Activated CD4-positive, CD25-positive, alpha-beta regulatory T cell treated with anti-CD3 and anti-CD28 coated beads, Interleukin-2, amount 50 U/mL, for 16 hours (primary cell): ENCODE measurements around the gene SLC16A12.
A peak's percentile ranks its signal among the peaks of the same experiment; 100 is the strongest.

Experiments used
- DNase-seq: peaks from one replicate; pipeline ENCODE4 v3.0.0-alpha.2; 2020; ENCODE audit warnings: low read depth, low spot score

SLC16A12 gene, protein sequence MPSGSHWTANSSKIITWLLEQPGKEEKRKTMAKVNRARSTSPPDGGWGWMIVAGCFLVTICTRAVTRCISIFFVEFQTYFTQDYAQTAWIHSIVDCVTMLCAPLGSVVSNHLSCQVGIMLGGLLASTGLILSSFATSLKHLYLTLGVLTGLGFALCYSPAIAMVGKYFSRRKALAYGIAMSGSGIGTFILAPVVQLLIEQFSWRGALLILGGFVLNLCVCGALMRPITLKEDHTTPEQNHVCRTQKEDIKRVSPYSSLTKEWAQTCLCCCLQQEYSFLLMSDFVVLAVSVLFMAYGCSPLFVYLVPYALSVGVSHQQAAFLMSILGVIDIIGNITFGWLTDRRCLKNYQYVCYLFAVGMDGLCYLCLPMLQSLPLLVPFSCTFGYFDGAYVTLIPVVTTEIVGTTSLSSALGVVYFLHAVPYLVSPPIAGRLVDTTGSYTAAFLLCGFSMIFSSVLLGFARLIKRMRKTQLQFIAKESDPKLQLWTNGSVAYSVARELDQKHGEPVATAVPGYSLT

DNA sequence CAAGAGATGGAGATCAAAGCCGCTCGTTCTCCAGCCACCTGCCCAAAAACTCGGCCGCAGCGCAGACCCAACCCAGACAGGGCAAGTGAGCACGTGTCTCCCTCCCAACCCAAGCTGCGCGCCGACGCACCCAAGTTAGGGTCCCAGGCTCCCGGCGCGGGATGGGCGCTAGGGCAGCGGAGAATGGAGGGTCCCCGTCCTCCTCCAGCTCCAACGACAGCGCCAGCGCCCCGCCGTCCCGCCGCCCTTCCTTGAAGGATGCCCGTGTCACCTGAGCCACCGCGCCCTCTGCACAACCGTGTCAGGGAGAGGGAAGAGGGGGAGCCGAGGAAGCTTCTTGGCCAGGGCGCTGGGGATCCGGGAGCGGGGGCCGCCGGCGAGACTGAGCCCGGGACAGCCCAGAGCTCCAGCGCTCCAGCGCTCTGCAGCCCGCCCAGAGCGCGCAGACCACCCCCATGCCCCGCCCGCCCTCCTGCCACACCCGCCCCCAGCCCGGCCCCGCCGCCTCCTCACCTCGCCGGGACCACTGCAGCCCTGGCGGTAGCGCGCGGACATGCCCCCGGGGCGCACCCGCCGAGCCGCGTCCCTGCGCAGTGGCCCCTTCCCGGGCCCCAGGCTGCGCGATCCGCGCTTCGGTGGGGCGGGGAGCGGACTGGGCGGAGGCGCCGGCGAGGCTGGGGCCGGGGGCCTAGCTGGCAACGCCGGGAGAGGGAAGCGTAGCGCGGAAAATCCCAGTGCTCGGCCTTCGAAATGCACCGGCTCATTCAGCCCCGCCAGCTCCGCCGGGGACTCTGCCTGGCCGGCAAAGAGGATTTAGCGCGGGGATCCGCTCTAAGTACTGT lies at the start of gene SLC16A12:
SLC16A12 (minus strand) TSS at position 424 of the 842 bp plus-strand sequence. CDS start 73,016 bp downstream, outside the sequence.
- DNase-seq, result no peak

DNA sequence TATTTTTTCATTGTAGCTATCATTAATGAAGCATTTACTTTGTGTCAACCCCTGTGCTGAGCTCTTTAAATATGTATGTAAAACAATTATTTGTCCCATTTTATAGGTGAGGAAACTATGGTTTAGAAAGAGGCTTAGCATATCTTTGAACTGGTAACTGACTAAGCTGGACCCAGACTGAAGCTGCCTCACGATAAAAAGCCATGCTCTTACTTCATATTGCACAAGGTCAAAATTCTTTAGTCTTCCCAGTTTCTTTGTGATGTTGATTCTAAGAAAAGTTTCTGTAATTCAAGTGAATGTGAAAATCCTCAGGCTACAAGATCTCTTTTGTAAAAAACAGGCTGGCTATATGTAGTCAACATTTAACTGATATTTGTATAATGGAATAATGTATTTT lies 46.6 kb upstream of the SLC16A12 start:
- no peak for DNase-seq

DNA sequence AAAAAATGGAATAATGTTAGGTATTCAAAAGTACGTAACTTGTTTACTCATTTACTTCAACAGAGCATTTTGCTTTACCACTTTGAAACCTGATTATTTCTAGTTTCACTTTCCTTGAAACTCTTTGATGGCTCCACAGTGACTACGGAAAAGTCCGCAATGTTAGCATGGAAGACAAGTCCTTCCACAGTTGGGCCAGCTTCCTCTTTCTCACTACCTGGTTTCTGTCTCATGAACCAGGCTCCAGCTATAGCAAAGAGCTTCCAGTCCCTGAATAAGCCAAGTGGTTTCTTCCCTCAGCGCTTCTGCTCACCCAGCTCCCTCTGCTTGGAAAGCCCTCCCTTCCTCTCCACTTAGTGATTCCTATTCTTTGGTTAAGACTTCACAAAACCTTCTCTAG lies 44.8 kb upstream of the SLC16A12 start:
- no peak for DNase-seq

DNA sequence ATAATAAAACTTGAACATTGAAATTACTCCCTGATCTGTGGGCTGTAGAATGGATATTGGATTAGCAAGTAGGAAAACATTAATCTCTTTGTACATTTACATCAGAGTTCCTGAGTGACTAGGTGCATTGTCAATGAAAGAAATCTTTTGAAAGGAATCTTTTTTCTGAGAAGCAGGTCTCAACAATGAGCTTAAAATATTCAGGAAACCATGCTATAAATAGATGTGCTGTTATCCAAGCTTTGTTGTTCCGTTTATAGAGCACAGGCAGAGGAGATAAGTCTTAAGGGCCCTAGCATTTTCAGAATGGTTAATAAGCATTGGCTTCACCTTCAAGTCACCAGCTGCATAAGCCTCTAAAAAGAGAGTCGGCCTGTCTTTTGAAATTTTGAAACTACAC lies 41.3 kb upstream of the SLC16A12 start:
- no peak for DNase-seq

DNA sequence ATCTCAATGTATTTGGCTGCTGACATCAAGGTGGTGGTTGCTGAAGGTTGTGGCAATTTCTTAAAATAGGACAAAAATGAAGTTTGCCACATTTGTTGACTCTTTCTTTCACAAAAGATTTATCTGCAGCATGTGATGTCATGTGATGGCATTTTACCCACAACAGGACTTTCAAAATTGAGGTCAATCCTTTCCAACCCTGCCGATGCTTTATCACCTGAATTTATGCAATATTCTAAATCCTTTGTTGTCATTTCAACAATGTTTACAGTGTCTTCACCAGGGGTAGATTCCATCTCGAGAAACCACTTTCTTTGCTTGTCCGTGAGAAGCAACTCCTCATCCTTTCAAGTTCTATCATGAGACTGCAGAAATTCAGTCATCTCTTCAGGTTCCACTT lies 40.6 kb upstream of the SLC16A12 start:
- no peak for DNase-seq

DNA sequence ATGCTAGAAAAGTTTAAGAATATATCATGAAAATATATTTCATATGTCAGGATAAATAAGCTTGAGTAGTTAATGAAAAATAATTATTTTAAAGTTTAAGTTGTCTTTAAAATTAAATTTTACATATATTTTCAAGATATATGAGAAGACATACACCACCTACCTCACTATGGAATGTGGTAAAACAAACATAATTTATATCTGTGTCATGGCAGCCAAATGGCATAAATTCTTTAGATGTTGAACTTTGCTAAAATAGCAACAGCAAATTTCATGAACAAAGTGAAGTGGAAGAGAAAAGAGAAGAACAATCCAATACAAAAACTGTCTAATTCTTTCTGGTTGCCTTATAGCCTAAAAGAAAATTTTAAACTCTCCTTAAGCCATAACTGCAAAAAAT lies 39.6 kb upstream of the SLC16A12 start:
- DNase-seq, result no peak

DNA sequence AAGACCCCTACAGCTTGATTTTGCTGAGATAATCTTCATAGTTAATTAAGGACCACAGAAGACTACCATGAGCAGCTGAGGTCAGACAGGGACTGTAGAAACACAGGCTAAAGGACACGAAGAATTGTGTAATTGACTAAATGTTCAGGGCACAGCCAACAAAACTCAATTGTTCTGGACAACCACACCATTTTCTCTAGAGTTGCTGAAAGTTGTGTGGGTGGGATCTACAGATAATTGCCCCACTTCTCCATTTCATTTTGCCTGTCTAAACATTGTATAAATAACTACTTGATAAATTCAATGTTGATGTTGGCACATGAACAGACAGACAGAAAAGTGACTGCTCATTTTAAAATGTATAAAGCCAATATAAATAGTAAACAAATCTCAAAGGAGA lies 39.0 kb upstream of the SLC16A12 start:
- no peak for DNase-seq

DNA sequence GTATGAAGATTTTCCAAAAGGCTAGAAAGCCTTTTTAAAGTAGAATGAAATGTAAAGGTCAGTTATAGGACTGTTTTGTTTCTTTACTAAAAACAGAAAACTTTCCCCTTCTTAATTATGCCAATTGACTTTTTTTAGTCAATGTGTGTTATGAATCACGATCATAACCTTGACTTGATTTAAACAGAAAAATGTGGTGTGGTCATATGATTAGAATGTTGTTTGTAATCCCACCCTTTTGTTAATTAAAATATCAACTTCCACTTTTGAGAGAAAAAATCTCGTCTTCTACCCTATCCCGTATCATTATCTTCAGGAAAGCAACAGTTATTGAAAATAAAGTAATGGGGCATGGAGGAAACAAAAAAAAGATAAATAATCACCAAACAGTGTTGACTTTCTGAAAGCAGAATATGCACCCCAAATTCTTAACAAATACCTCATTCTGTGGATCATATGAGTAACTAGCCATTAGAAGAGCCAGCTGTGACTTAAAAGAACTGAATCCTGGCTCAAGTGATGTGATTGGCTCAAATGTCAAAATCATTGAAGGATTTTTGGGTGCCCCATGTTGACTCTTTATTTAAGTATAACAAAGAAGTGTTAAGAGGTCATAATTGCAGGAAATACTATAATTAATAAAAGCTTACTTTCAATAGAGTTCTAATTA lies 32.3 kb upstream of the SLC16A12 start:
- DNase-seq, result no peak

DNA sequence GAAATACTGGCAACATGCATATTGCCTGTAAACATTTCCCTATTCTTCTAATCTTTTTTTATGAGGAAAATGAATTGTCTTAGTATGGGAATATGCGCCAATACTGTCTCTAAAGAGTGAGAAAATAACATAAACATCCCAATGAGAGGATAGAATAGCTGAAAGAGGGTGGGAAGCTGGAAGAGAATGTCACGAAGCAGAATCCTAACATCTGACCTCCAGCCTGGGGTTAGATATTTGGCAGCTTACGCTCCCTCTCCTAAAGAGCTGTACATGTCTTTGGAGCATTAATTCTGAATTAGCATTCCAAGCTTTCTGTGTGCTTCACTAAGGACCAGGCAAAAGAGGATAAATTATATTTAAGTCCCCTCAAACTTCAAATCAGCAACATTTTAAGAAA lies 31.6 kb upstream of the SLC16A12 start:
- no peak for DNase-seq

DNA sequence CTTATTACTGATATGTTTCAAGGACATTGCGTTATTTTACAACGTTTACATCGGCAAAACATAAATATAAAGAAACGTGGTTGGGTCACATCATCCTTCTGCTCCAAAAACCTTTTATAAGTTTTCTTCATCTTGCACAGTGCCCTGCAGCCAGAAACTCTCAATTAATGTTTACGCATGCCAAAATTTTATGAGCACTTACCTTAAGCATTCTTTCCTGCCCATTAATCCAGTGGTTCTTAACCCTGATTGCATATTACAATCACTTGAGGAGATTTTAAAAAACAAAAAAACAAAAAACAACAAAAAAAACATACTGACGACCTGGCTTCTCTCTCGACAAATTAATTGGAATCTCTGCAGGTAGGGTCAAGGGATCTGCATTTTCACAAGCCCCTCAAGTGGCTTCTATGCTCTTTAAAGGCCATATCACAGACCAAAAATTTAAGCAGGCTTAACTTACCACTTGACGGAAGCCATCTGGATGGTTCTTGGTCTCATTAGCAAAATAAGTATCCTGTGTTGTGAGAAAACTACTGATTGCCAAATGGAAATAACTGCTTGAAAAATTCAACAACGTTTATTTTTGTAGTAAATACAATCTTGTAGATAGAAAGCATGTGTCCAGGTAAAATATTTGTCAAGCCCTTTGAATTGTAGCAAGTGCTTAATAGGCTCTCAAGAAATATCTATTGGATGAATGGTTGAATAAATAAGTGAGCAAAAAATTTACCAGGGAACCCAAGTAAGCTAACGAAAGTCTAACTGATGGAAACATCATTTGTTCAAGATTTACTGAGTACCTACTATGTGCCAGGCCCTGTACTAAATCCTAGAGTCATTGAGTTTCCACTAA lies 30.9 kb upstream of the SLC16A12 start:
- no peak for DNase-seq

DNA sequence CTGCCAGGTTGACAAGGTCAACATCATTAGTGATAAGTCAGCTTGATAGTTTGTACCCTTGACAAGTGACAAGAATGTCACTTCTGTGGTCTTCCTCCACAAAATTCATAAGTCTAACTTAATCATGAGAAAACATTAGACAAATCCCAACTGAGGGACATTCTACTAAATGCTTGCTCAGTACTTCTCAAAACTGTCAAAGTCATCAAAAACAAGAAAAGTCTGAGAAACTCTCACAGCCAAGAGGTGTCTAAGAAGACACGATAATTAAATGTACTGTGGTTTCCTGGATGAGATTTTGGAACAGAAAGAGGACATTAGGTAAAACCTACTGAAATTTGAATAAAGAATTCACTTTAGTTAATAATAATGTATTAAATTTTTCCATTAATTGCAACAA lies 29.8 kb upstream of the SLC16A12 start:
- no peak for DNase-seq

DNA sequence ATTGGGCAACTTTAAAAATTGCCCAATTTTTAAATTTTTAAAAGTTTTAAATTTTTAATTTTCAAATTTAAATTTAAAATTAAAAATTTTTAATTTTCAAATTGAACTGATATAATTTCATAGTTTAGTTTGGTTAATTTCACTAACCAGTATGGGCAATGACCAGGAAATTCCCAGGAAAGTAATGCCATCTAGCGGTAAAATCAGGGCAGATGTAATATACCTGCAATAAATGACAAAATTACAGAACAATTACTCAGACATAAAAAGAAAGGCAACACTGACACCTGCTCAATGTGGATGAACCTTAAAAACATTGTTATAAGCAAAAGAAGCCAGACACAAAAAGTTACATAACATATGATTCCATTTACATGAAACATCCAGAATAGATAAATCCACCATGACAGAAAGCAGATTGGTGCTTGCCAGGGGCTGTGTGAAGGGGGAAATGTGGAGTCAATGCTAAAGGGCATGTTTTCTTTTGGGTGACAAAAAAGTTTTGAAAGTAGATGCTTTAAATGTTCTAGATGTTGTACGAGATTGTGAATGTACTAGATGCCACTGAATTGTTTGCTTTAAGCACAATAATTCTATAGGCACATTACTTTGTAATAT lies 28.6 kb upstream of the SLC16A12 start:
- peak; percentile 3 for DNase-seq

DNA sequence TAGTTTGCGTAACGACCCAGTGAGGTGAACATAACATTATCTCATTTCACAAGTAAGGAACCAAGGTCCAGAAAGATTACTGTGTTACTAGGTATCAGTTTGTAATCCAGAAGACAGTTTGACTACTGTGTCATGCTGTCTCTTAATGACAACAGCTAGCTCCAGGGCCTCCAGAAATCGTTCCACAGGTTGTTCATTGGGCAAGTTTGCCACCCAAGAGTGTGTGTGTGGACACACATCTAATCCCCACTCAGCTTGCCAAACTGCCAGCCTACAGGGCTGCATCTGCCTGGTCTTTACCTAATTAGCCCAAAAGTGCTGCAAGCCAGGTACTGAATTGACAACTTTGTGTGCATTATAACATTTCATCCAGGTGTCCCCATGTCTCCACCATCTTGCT lies 27.9 kb upstream of the SLC16A12 start:
- no peak for DNase-seq

DNA sequence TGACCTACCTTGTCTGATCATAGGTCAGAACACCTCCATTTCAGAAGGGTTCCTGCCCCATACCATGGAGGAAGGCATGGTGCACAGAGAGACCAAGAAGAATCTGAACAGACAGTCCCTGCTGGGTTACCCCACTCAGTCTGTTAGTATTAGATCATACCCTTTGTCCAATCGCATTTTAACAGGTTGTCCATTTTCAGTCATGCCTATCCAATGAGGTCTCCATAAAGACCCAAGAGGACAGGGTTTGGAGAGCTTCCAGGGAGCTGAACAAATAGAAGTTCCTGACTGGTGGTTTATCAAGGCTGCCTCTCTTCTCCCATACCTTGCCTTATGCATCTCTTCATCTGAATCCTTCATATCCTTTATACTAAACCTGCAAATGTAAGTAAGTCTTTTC lies 21.2 kb upstream of the SLC16A12 start:
- no peak for DNase-seq

DNA sequence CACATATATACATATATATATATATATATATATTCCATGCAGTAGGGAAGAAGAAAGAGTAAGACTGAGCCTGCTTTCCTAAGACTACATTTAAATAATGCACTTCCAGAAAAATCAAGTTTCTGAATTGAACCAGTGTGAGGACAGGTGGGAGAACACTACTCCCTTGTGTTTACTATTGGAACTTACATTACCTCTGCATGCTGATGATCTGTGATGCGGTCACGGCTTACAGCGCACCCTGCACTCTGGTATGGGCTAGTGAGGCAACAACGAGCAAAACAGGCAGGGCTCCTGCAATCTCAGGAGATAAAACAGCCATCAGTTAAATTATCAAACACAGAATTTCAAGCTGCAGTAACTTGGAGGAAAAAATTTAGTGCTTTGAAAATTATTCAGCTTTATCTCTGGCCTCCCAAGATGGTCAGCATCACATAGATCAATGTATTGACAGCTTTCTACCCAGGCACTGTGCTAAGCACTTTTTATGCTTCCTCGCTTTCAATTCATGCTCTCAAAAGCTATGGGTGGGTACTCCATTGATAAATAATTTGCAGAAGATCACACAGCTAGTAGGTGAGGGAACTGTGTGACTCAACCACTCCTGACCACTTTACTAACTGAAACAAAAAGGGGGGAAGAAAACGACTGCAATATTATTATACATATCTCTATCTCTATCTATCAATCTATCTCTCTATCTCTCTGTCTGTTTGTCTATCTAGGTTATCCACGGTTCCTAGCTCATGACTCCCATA lies 20.5 kb upstream of the SLC16A12 start:
- DNase-seq, result no peak

DNA sequence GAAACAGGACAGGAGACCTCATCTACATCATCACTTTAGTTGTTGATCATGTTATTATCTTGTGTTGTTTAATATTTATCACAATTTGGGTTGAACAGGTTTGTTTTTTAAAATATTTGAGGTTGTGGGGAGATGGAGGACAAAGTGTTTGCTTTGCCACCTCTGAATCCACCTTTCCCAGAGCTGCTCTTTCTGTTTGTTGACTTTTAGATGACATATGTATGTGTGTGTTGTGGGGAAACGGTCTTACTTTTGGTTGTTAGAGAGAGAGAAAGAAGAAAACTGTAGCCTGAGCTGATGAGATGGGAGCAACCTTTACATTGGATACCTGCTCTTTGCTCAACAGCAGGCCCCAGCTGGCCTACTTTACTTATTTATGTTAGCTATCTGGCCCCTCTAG lies 19.0 kb upstream of the SLC16A12 start:
- DNase-seq, result no peak

DNA sequence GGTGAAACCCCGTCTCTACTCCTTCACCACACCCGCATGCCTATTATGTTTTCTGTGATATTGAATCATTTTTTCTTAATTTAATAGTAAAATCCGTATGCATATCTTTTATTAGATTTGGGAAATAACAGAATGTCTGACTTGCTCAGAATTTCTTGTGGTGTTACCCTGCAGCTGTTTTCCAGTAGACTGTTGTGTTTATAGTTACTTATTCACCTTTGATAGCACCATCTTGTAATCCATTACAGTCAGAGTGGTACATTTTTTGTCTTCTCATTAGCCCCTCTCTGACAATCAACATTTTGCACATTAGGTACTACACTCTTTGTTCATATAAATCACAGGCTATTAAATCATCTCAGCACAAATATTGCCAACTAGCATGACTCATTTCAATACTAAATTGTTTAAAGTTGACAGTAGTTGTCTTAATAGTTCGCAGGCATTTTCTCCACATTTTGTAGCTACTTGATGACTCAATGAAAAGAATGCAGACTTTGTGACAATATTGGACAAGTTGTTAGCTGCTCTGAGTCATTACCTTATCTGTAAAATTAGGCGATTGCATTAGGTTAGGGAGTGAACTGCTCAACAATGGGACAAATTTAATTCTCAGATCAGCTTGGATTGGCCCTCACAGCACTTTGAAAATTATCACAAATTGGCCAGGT lies 17.8 kb upstream of the SLC16A12 start:
- no peak for DNase-seq

DNA sequence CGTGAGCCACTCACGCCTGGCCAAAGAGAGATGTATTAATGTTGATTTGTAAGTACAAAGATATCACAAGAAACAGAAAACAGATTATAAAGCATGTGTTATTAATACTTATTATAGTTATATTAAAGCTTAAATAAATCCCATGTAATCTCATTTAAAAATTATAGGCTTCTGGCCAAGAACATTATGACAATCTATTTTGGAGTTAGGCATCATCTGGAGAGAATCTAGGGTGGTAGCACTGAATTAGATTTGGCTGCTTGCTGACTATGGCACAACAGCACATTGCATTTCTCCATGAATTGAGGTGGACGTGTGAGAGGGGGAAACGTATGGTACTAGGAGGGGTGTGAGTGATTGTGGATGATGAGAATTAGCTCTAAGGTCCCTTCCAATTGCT lies 16.8 kb upstream of the SLC16A12 start:
- DNase-seq, result no peak

DNA sequence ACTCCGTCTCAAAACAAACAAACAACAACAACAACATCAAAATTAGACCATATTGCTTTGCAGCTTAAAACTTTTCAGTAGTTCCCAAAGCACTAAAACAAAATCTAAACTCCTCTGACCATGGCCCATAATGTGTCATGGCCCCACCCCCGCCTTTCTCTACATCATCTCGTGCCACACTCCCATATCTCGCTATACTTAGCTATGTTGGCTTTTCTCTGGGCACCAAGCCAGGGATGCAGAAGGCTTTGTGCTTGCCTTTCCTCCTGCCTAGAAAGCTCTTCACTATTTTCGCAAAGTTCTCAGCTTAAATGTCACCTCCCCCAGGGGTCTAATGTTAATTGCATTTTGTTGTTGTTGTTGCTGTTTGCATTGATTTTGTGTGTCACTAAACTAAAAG lies 15.1 kb upstream of the SLC16A12 start:
- no peak for DNase-seq
